NCI-H524 treated with DMSO at 0.1 percent for 48 hours (cell line): ENCODE results near the gene ANKRD11.
"Not testable (repeated sequence)": the region's sequence is repeated elsewhere in the genome, so short reads cannot be mapped to it uniquely, and the experiment has no call there.

Source experiments
- DNase-seq: peaks from one replicate; lab custom pipeline; 2025; lab: John Stamatoyannopoulos, UW

Gene ANKRD11

GRCh38 chr16:89314854-89315253, 175.5 kb downstream of the ANKRD11 start:
- DNase-seq = no peak

- no peak for DNase-seq
These were observed 176.0 kb downstream of the ANKRD11 start for GRCh38 chr16:89314357-89314756.

- no peak for DNase-seq
These were observed 176.8 kb downstream of the ANKRD11 start for GRCh38 chr16:89313583-89313982.

GRCh38 chr16:89312598-89313299, 177.6 kb downstream of the ANKRD11 start:
- no peak for DNase-seq

- no peak for DNase-seq
These were observed 178.2 kb downstream of the ANKRD11 start for GRCh38 chr16:89312194-89312593.

- DNase-seq = no peak
These were observed 178.7 kb downstream of the ANKRD11 start for GRCh38 chr16:89311636-89312035.

GRCh38 chr16:89309438-89310122, 180.8 kb downstream of the ANKRD11 start:
- no peak for DNase-seq

GRCh38 chr16:89308391-89309333, 181.7 kb downstream of the ANKRD11 start:
- no peak for DNase-seq

- DNase-seq = no peak
These were observed 182.9 kb downstream of the ANKRD11 start for GRCh38 chr16:89307421-89307805.

GRCh38 chr16:89306457-89307420, 183.6 kb downstream of the ANKRD11 start:
- DNase-seq = not testable (repeated sequence)

- DNase-seq = no peak
These were observed 185.2 kb downstream of the ANKRD11 start for GRCh38 chr16:89304941-89305705.

GRCh38 chr16:89304181-89304851, 186.0 kb downstream of the ANKRD11 start:
- no peak for DNase-seq

GRCh38 chr16:89303617-89304016, 186.7 kb downstream of the ANKRD11 start:
- no peak for DNase-seq

GRCh38 chr16:89300976-89301360, 189.4 kb downstream of the ANKRD11 start:
- no peak for DNase-seq

GRCh38 chr16:89300311-89300975, 189.9 kb downstream of the ANKRD11 start:
- no peak for DNase-seq

GRCh38 chr16:89299357-89300111, 190.8 kb downstream of the ANKRD11 start:
- DNase-seq = not testable (repeated sequence)

GRCh38 chr16:89298623-89299225, 191.6 kb downstream of the ANKRD11 start:
- DNase-seq = no peak

GRCh38 chr16:89297910-89298545, 192.3 kb downstream of the ANKRD11 start:
- DNase-seq = no peak
